HG03520 (cell line): ENCODE results near the gene TBC1D16.
"Not testable (repeated sequence)": the region's sequence is repeated elsewhere in the genome, so short reads cannot be mapped to it uniquely, and the experiment has no call there.

ENCODE experiments used
- ATAC-seq: cut with Tn5 transposase; IDR thresholded peaks from one replicate; pipeline ENCODE4 v1.9.1; 2021; ENCODE audit warnings: mild to moderate bottlenecking, moderate library complexity; ENCODE audit not compliant: unreplicated experiment

The TBC1D16 gene

GRCh38 chr17:80055597-80055996 lies 19.9 kb upstream of the TBC1D16 start:
- no peak for ATAC-seq

- no peak for ATAC-seq
Measured at GRCh38 chr17:80053102-80053501, 17.4 kb upstream of the TBC1D16 start.

GRCh38 chr17:80051681-80052080 lies 16.0 kb upstream of the TBC1D16 start:
- ATAC-seq, result no peak

GRCh38 chr17:80050706-80051105 lies 15.0 kb upstream of the TBC1D16 start:
- no peak for ATAC-seq

- ATAC-seq, result no peak
Measured at GRCh38 chr17:80049986-80050385, 14.3 kb upstream of the TBC1D16 start.

GRCh38 chr17:80047176-80047575 lies 11.5 kb upstream of the TBC1D16 start:
- no peak for ATAC-seq

- not testable (repeated sequence) for ATAC-seq
Measured at GRCh38 chr17:80046709-80047108, 11.0 kb upstream of the TBC1D16 start.

GRCh38 chr17:80045703-80046102 lies 10.0 kb upstream of the TBC1D16 start:
- no peak for ATAC-seq

- ATAC-seq, result no peak
Measured at GRCh38 chr17:80043963-80044362, 8.3 kb upstream of the TBC1D16 start.

GRCh38 chr17:80036715-80037477 lies 1.2 kb upstream of the TBC1D16 start:
- no peak for ATAC-seq

GRCh38 chr17:80035937-80036714 lies 454 bp upstream of the TBC1D16 start, which contains the start of gene CCDC40:
Gene CCDC40 (plus strand): TSS chr17:80036642. CDS start chr17:80036663, 21 bp downstream.
- no peak for ATAC-seq

GRCh38 chr17:80034791-80035686 lies 633 bp downstream of the TBC1D16 start:
- no peak for ATAC-seq

GRCh38 chr17:80033840-80034239 lies 1.8 kb downstream of the TBC1D16 start:
- ATAC-seq, result no peak

GRCh38 chr17:80032614-80033171 lies 3.0 kb downstream of the TBC1D16 start:
- ATAC-seq, result no peak

GRCh38 chr17:80031691-80032430 lies 3.8 kb downstream of the TBC1D16 start:
- no peak for ATAC-seq

- no peak for ATAC-seq
Measured at GRCh38 chr17:80030730-80031410, 4.8 kb downstream of the TBC1D16 start.

- ATAC-seq, result no peak
Measured at GRCh38 chr17:80029258-80029974, 6.3 kb downstream of the TBC1D16 start.

- ATAC-seq, result no peak
Measured at GRCh38 chr17:80028030-80028429, 7.6 kb downstream of the TBC1D16 start.

- ATAC-seq, result no peak
Measured at GRCh38 chr17:80027043-80027435, 8.6 kb downstream of the TBC1D16 start.
